ENCODE results near the gene NHEJ1.

The NHEJ1 gene

DNA sequence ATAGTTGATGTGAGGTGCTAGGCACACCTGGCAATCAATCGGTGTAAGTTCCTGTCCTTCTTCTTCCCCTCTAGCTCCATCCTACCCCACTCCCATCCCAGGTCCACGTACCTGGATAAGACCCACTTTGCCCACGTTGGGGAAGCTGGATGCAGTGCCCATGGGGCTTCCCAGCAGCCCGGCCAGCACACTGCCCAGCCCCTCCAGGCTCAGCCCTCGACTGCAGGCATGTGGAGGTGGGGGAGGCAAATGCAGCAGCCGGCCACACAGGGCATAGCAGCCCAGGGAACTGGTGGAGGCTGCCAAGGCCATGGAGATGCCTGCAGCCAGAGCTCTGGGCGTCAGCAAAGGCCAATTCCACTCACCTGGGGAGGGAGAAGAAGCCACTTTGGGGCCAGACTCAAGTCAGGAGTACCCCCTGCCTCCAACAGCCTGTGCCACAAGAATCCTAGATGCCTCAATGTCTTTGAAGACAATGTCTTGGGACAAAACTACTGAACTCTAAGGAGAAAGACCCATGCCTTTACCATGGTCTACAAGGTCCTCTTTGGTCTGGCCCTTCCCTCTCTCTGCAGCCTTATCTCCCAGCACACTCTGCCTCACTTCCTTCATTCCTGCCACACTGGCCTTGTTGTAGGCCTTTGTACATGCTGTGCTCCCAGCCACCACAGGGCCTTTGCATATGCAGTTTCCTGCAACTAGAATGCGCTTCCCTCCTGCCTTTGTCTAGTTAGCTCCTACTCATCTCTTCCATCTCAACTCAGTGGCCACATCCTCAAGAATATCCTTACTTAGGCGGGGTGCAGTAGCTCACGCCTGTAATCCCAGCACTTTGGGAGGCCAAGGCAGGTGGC lies 4.7 kb upstream of the NHEJ1 start:
- DNase-seq, result no peak

DNA sequence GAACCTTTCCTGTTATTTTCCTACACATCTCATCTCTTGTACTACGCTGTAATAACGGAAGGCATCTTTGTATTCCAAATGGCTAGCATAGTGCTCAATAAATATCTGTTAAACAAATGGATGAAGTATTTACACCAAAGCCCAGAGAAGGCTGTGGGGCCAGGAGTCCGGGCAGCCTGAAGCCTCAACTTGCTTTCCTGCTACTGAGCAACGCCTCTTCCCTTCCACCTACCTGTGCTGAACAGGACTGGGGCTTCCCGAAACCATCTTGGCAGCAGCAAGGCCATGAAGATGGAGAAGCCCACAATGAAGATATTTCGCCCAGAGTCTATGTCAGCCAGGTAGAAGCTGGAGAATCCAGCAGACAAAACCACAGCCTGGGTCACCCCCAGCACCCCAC lies 2.5 kb upstream of the NHEJ1 start:
- DNase-seq, result no peak

DNA sequence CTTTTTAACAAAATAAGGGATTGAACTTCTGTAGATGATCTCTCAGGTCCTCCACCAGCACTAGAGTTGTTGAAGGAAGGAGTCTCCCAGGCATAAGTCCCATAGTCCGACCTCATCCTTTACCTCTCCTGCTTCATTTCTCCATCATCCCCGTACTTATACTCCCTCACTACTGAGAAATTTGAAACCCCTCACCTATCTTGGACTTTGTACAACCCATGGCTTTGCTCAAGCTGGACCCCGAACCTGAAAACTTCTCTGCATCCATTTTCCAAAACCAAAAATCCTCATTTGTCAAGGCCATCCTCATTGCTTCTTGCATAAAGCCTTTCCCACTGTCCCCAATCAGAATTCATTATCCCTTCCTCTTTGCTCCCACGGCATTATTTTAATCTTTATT lies 482 bp upstream of the NHEJ1 start:
- no peak for DNase-seq

DNA sequence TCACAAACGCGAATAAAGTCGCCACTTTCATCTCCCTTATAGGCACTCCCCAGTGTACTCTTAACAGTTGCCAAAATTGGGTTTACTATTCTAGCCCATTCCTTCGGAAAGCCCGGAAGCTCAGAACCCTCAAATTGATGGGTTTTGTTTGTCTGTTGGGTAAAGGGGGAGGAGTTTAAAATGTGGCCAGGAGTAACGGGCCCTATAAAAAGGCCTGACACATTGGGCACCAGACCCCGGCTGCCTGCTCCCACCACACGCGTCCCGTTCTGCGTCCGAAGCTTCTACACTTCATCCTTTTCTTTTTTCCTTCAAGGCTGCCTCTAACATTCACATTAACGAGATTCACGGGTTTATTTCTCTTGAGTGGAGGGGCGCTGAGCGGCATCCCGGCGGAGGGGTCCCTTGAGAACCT lies 837 bp downstream of the NHEJ1 start:
- DNase-seq, result no peak

DNA sequence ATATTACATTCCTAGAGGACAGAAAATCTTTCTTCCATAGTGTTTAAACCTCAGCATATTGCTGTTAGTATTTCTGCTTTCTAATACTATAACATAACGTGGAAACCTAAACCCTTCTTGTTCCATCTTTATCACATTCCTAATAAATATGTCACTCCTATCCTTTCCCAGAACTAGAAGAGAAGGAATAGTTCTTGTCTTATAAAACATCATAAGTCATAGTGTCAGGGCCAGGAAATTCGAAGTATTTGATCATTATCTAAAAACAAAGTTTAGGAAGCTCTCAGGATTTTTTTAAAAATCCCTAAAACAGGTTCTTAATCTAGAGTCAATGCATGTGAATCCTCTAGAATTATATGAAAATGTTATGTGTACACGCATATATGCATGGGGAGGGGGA lies 2.0 kb downstream of the NHEJ1 start:
- DNase-seq, result no peak

DNA sequence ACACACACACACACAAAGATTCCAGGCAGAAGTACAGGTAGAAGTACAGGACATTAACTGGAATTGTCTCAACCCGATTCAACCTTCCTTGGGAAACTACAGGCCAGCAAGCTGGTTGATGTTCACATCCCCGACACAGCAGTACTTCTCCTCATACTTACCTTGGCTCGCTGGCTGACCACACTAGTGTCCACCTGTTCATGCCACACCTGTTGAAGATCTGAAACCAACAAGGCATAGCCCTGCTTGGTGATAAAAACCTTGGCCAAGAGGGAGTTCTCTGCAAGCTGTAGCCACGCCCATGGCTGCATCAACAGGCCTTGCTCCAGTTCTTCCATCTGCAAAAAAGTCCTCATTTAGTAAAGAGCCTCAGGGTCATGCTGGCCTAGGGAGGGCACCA lies 2.6 kb downstream of the NHEJ1 start:
- DNase-seq, result no peak

DNA sequence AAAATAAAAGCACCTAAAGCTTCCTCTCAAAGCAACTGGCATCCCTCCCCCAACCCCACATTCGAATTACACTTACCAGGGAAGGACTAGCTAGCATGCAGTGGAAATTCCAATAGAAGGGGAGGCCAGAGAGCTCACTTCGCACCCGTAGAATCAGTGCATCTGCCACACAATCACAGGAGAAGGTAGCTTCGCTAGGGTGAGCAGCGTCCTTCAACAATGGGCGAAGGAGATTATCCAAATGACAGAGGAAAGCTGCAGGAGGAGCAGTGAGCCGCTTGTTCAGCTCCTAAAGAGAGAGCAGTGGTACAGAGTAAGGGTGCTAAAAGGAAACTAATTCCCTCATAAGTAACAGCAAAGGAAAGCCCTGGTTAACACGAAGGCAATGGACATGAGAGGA lies 3.2 kb downstream of the NHEJ1 start:
- DNase-seq, result no peak

DNA sequence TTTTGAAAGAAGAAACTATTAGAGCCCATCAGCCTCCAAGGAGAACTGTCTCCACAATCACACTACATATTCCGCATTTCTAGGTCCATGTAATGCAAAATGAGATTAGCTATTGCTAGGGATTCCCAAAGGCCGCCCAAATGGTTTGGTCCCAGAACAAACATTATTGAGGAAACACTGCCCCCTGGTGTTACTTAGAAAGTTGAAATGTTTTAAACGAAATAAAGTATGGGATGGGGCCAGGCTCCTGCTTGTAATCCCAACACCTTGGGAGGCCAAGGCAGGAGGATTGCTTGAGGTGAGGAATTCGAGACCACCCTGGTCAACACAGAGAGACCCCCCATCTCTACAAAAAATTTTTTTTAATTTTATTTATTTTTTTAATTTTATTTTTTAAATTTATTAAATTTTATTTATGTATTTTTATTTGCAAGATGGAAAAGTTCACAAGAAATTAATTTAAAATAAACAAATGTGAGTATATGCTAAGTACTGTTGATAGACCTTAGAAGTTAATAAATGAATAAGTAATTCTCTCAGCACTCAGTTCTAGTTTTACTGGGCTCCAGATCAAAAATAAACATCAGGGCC lies 5.5 kb downstream of the NHEJ1 start:
- peak; percentile 11 for DNase-seq

DNA sequence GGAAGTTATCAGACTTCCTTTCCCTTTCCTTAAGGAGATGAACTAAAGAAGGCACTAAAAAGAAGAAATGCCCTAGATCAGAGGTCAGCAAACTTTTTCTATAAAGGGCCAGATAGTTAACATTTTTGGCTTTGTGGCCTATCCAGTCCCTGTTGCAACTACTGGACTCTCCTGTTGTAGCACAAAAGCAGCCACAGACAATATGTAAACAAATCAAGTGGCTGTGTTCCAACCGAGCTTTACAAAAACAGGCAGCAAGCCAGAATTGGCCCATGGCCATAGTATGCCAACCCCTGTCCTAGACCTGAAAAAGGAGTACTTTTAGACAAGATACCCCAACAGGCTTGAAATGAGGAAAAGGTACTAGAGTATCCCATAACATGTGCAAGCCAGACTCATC lies 10.9 kb downstream of the NHEJ1 start:
- DNase-seq, result no peak

DNA sequence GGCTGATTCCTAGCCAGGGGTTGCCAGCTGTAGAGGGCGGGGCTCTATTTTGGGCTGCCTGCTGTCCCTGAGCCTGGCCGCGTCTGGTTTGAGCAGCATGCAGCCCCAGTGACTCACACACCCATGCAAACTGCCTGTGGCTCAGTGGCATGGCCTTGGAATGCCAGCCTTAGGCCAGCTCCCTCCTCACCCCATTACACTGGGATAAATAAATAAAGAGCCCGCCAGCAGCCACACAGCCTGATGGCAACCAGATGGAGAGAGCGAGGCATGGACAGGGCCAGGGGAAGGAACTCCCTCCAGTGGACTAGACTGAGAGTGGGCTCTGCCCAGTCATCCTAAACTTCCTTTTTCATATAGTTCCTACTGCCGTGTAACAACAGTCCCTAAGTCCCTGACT lies 18.3 kb downstream of the NHEJ1 start:
- DNase-seq, result no peak

DNA sequence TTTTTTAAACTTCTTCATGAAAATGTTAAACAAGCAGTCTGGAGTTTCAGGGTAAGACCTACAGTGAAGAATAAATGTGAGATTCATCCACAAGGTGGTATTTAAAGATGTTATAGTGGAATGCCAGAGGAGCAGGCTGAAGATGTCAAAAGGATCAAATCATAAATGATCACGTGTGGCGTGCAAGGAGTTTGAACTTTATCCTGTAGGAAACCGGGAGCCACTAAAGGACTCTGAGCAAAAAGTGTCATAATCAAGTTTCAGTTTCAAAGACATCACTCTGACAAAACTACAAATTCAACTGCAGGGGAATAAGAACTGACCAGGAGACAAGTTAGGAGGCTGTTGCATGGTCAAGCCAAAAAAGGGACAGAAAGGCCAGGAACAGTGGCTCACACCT lies 19.9 kb downstream of the NHEJ1 start:
- DNase-seq, result no peak

DNA sequence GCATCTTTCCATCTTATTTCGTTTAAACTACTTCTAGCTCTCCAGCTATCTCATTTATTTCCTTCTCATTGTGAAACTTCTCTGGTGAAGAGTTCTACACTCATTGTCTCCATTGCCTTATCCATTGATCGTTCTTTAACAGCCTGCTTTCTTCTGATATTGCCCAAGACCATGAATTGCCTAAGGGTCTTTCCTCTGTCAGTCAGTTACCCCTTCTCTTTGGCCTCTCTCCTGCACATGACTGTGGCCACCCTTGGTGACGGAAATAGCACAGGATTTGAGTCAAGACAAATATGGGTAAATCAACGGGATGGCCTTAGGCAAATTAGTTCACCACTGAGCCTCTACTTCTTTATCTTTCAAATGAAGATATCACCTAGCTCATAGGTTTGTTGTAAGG lies 26.6 kb downstream of the NHEJ1 start:
- no peak for DNase-seq

DNA sequence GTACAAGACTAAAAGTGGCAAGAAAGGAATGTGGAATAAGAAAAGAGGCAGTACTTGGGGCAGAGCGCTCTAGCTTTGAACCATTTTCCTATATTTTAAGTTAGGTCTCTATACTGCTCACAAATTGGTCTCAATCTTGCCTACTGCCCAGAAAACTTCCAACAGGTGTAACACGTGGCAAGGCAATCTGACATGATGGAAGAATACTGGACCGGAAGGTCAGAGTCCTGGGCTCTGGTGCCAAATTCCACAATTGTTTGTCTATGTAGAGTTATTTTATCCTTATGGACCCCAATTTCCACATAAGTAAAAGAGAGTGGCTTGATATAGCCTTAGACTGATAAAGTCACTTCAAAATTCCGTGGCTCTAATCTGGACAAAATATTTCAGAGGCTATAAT lies 28.9 kb downstream of the NHEJ1 start:
- DNase-seq, result no peak

DNA sequence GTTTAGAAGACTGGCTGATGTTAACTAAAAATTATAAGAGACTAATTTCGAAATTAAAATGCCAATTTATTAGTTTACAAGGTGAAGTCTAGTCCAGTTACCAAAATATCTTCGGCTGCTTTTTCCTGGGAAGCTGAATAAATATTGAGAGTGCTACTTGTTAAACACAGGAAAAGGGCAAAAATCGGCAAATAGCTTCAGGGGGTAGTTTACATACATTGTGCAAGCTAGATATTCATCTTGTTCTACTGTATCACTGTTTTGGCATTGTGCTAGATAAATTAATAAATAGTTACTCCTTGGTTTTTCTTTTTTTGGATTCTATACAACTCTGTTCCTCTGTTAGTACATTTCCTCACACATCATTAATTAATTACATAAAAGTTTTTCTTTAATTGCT lies 29.3 kb downstream of the NHEJ1 start:
- DNase-seq, result no peak

DNA sequence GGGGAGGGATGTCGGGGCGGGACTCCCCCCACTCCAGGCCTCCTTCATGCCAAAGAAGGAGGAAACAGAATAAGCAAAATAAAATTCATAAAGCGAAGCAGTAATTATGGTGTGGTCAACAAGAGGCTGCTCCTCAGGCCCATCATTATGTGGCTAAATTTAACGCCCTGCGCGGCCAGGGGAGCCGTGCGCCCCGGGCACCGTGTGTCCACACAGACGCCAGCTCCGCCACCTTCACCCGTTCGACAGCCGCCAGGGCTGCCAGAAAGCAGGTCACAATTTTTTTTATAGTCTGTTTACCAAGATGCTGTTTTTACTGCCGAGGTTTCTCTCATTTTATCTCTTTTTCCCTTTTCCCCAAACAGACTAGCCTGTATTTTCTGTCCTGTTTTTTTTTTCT lies 31.0 kb downstream of the NHEJ1 start:
- no peak for DNase-seq

DNA sequence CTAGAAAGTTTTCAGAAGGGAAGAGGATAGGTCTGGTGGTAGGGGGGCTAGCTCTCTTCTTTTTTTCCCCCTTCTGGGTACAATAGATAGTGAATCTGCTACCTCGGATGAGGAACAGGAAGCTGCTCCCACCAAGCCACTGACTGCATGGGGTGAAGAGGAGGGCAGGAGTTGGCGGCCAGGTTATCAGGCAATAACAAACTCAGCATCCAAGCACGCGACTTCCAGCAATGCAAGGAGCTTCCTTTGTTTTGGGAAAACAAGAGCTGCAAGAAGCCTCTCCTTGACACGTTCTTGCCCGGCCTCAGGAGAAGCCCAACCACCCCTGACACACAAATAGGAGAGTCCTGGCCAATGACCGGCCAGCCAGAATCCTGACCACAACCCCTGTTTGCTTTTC lies 32.2 kb downstream of the NHEJ1 start:
- no peak for DNase-seq

DNA sequence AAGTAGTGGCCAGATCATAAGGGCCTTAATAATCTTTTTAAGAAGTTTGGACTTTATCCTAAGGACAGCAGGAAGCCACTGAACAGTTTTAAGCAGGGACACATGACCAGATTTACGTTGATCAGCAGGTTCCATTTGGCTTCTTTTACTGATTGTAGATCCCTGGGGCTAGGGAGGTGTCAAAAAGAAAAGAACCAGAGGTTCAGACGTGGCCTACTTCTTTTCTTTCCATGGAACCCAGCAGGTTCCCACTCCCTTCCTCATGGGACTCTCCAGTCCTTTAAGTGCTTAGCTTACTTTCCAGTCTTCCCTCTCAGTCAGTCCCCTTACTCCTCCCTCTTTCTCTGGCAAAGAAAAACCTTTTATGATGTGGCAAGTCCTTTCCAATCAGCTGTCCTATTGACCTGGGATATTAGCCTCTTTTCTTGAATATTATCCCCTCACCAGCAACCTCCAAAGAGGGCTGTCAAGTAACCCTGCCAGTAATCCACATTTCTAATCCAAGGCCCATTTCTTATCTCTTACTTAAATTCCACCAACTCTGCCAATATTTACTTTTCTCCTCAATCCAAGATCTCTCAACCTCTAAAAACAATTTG lies 33.5 kb downstream of the NHEJ1 start:
- DNase-seq, result no peak

DNA sequence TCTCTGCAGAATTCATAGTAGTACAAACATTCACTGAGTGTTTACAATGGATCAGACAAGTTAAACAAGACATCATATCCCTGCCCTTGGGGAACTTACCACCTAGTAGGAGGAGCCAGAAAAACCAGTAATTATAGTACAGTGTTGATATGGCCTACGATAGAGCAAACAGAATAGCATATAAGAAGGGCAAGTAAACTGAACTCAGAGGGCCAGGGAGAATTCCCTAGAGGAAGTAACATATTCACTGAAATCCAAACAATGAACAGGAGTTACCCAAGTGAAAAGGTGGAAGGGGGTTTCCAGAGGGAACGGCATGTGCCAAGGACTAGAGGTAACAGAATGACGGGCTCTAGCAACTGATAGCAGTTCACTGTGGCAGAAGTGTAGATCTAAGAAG lies 34.1 kb downstream of the NHEJ1 start:
- DNase-seq, result no peak

DNA sequence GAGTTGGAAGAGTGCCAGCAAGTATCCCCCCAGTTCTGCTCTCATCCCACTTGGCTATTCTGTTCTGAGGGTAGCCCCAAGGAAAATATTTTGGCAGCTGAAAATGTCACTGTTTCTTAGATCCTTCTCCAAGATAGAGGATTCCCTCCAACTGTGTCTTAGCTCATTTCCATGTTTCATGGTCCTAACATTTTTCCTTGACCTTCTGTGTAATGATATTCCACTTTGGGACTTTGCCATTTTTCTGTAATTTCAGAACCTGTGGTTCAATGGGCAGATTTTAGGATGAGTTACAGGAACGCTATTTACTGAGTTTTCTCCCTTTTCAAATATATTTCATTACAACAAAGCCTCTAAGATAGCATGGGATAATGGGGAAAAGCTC lies 34.7 kb downstream of the NHEJ1 start:
- no peak for DNase-seq

DNA sequence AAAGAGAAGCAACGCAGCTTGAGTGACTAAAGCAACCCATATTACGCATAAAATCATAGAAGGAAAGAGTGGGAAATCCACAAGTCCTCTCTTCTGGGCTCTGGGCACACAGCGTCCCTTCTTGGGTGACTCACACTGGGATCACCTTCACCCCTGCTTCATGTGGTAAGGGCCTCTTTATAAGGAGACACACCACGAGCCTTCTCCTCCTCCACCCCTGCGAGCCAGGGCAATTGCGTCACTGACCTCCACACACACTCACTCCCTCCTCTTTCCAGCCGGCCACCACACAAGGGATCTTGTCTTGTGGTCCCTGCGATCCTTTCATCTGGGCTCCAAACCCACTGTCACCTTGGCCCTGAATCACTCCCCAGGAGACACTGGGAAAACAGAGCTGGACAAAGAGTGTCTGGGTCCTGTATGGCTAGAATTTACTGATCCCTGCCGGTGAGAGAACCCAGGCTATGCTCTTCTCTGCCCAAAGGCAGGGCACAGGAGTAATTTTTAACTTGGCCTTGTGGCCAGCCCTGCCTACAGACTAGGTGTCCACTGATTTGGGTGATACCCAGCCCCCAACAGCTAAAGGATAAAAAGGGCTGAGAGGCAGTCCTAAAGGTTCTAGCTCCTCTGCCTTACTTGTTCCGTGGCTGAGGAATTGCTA lies 35.3 kb downstream of the NHEJ1 start:
- peak; percentile 3 for DNase-seq

DNA sequence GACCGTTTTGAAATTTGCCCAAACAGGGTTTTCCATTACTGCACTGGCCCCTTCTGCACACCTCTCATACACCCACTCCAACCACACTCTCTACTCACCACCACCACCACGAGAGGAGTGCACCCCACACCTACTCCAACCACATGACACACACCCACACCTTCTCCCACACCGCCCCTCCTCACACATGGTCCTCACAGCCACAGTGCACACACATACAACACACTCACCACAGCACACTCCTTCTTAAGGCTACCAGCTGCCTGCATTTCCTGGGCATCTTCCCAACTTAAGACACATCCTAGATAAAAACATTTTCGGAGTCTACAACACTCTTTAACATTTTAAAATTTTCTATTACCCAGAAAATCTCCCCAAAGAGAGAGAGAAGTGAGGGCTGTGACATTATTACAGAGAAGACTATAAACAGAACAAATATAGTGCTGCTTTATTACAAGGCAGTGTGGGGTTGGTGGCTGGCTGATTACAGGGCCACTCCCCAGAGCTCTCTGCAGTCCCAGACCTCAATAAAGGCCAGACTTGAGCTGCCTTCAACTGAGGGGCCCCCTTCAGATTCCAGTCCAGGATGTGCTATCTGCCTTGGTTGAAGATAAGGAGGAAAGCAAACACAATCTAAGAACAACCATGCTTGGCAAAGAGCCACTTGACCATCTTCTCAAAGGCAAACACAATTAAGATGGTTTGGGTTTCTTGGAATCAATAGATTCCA lies 36.1 kb downstream of the NHEJ1 start:
- peak; percentile 22 for DNase-seq

DNA sequence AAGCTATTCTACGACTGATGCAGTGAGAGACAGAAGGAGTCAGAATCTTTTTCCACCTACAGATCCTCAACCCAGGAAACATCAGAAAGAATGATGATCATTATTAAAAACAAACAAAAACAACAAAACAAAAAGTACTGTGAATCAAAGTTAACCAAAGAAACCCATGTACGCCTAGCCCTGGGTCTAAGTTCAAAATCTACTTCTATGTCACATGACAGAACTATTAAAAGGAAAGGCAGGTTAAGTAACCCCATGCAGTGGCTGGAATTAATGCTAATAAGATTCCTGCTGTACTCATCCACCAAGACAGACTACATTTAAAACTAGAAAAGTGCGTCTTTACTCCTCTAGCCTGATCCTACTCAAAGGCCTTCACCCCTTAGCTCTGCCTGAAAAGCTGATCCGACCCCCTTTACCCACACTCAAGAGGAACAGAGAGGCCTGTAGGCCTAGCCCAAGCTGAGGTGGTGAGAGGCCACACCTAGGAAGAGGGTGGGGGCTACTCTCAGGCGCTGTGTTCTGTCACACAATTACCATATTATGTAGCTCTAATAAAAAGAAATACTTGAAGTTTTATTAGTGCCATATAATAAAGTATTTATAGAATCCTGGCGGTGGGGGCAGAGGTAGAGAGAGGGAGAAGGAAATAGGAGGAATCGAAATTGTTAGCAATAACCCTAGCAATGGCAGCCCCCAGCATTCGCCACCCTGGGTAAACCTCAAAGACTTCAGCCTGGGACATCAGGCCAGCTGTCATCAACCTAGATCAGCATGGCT lies 37.1 kb downstream of the NHEJ1 start:
- no peak for DNase-seq

Measured in activated naive CD4-positive, alpha-beta T cell treated with Interleukin-2 at 50 U/mL for 16 hours (primary cell).